Suprapubic skin (tissue), 4 donors: Measurements from ENCODE around the gene SRMS.

Experiments
- EP300 ChIP-seq: sonication (generic); formaldehyde crosslinking; IDR thresholded peaks from one replicate; pipeline ENCODE4 v1.6.1; 2017; ENCODE audit warnings: antibody characterized with exemption
- POLR2AphosphoS5 ChIP-seq, 3 donors: sonication (generic); formaldehyde crosslinking; IDR thresholded peaks; one replicate each; pipeline ENCODE4 v1.6.1; 2017; ENCODE audit warnings: antibody characterized with exemption in 3 of 3
- TF ChIP-seq, protein P1 (sequence below), 2 donors: fragments of 200-600 bp in 1 of 2; fragments of 450-650 bp in 1 of 2; sonication (generic) in 1 of 2; IDR thresholded peaks; one replicate each; pipeline ENCODE4 v1.5.1; 2016 to 2019; ENCODE audit warnings: antibody characterized with exemption in 2 of 2, mild to moderate bottlenecking in 1 of 2, moderate library complexity in 1 of 2

GRCh38 chr20:63521602-63522001 is 25.9 kb downstream of the SRMS start:
- TF ChIP-seq, protein P1, sequence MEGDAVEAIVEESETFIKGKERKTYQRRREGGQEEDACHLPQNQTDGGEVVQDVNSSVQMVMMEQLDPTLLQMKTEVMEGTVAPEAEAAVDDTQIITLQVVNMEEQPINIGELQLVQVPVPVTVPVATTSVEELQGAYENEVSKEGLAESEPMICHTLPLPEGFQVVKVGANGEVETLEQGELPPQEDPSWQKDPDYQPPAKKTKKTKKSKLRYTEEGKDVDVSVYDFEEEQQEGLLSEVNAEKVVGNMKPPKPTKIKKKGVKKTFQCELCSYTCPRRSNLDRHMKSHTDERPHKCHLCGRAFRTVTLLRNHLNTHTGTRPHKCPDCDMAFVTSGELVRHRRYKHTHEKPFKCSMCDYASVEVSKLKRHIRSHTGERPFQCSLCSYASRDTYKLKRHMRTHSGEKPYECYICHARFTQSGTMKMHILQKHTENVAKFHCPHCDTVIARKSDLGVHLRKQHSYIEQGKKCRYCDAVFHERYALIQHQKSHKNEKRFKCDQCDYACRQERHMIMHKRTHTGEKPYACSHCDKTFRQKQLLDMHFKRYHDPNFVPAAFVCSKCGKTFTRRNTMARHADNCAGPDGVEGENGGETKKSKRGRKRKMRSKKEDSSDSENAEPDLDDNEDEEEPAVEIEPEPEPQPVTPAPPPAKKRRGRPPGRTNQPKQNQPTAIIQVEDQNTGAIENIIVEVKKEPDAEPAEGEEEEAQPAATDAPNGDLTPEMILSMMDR (IDR thresholded peaks at IDR 0.05), result no peak
- TF ChIP-seq POLR2AphosphoS5 (IDR thresholded peaks at IDR 0.05) (no peak), EP300 (no peak)
